ENCODE data around the gene ARHGAP31.

GRCh38 chr3:119322021-119322834, 28.0 kb downstream of the ARHGAP31 start:
- no peak for TF ChIP-seq POLR2A (IDR thresholded peaks at IDR 0.05; ENCODE audit: low read length)
- no peak for TF ChIP-seq GATA1 (IDR thresholded peaks at IDR 0.05; ENCODE audit: low read depth, low read length)
